NCI-H510A (cell line): ENCODE results near the gene HEPACAM.
"Not testable (repeated sequence)": the region's sequence is repeated elsewhere in the genome, so short reads cannot be mapped to it uniquely, and the experiment has no call there.

Source experiments
- DNase-seq: peaks from one replicate; lab custom pipeline; 2025; lab: John Stamatoyannopoulos, UW

Gene HEPACAM

DNA sequence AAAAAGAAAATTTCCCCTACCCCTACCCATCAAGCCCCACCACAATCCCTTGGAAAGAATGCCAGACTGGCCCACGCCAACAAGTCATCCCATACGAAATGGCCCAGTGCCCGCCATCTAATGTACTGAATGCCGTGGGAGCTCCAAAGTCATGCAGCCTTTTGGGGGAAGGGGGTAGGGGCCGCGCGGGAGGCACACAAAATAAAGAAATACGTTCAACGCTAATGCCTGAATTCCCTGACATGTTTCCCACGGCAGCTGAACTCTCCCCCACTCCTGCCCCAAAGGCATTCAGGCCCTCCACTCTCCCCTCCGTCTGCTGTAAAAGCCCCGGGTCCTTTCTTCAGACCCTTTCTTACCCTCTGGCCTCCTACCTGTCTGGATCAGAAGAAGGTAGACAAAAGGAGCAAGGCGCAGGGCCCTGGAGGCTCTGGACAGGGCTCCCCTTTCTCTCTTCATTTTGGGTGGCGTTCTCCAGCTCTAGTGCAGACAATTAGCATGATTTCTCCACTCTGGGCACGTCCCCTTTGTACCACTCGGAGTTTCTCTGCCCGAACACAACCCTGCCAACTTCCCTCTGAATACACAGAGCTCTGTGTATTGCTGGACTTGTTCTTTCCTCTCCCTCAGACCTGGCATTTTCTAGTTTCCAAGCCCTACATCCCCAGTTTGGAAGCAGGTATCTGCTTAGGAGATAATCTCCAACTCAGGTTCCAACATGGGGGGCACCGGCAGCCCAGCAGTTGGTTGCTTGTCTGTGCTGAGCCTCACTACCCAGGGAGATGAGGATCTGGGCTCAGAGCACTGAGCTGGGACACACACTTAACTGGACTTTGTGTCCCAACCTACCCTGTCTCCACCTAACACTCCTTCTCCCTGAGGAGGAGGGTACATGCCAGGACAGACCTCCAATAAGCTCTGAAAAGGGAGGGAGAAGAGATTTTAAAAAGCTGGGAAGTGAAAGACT, at the start of gene HEPACAM:
TSS of gene HEPACAM (minus strand) at position 500 of the 967 bp plus-strand sequence. CDS start at position 459, 41 bp downstream.
- DNase-seq = no peak

DNA sequence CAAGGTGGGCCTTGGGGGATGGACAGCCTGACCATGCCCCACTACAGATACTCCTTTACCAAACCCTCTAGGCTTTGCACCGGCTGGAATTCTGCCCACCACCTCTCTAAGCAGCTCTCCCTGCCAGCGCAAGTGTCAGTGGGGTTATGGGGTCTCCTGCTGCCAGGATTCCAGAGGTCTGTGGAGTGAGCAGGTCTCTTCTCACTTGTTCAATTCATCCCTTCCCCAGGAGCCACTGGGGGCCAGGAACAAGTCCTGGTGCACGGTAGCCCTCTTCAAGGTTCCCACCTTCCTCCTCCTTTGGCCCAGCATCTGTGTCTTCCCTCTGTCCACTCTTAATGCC, 48.6 kb upstream of the HEPACAM start:
- no peak for DNase-seq

DNA sequence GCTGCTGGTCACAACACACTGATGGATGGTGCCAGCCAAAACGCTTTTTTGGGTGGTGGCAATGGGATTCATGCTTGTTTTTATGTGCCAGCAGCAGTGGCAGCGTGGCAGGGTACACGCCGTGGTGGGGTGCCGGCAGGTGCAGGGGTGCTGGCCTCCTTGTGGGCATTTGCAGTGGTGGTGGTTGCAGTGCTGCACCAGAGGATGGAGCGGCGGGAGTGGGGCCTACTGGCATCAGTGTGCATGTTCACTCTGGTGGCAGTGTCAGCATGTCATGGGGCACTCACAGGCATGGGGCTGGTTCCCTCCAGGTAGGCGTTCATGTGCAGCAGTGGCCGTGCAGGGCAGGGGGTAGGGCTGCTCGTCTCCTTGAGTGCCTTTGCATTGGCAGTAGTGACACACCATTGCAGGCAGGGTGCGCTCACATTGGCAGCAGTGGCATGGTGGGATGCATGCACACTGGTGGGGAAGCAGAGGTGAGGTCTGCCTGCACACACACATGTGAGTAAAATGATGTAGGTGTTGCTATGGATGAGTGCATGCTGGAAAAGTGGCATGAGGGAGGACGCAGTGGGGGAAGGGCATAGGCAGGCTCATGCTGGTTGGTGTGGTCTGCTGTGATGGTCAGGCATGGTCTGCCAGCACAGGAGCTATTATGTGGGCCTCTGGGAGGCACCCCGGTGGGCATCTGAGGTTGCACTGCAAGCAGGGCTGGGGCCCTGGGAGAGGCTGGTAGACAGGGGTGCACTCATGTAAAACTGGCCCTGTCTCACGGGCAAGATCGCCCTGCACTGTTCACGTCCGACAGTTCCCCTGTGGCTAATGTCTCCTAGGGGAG, 48.0 kb upstream of the HEPACAM start:
- DNase-seq = no peak

GRCh38 chr11:124982043-124982442, 46.2 kb upstream of the HEPACAM start:
- DNase-seq = no peak

DNA sequence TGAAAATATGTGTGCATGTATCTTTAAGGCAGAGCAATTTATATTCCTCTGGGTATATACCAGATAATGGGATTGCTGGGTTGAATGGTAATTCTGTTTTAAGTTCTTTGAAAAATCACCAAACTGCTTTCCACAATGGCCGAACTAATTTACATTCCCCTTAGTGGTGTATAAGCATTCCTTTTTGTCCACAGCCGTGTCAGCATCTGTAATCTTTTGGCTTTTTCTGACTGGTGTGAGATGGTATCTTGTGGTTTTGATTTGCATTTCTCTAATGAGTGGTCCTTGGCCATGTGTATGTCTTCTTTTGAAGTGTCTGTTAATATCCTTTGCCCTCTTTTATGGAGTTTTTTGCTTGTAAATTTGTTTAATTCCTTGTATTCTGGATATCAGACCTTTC, 42.5 kb upstream of the HEPACAM start:
- no peak for DNase-seq

GRCh38 chr11:124977006-124977405, 41.2 kb upstream of the HEPACAM start:
- no peak for DNase-seq

GRCh38 chr11:124976531-124976930, 40.7 kb upstream of the HEPACAM start:
- DNase-seq = no peak

GRCh38 chr11:124971810-124972209, 36.0 kb upstream of the HEPACAM start:
- DNase-seq = no peak

DNA sequence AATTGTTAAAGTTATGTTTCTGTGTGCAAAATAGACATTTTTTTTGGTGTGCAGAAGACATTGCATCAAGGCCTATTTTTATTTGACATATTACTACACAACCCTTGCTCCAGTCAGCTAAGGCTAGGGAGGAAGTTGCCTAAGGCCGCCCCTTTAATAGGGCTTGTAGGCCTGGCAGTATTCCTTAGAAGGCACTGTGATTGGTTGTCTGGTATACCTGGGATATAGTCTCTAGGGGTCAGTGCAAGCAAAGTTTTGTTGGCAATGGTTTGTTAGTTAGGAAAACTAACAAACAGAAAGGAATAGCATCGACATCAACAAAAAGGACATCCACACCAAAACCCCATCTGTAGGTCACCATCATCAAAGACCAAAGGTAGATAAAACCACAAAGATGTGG, 35.1 kb upstream of the HEPACAM start:
- no peak for DNase-seq

DNA sequence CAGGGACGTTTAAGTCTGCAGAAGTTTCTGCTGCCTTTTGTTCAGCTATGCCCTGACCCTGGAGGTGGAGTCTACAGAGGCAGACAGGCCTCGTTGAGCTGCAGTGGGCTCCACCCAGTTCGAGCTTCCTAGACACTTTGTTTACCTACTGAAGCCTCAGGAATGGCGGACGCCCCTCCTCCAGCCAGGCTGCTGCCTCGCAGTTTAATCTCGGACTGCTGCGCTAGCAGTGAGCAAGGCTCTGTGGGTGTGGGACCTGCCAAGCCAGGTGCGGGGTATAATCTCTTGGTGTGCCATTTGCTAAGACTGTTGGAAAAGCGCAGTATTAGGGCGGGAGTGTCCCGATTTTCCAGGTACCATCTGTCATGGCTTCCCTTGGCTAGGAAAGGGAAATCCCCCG, 32.4 kb upstream of the HEPACAM start:
- not testable (repeated sequence) for DNase-seq

DNA sequence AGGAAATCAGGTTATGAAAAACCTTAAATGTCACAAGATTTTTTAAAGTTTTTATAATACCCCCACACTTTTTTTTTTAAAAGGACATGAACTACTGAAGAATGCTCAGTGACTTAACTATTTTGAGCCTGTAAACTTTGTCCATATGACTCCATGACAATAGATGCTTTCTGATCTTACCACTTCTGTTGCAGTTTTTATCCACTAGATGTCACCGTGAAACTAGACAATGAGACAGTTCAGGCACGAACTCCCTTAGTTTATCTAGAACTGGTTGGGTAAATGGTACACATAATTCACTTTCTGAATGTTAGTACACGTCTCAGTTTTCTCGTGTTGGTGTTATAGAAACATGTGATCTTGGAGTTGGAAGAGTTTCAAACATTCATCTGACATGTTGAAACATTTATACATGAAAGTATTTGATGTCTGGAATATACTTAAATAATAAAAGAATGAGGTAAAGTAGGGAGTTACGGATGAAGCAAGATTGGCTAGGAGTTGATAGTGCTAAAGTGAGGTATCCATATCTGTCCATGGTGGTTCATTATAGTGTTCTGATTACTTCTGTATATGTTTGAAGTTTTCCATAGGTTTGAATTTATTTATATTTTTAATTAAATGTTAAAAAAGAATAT, 26.2 kb upstream of the HEPACAM start:
- no peak for DNase-seq

GRCh38 chr11:124955035-124955434, 19.2 kb upstream of the HEPACAM start:
- DNase-seq = no peak

- DNase-seq = no peak
These were observed 18.7 kb upstream of the HEPACAM start for GRCh38 chr11:124954590-124954955.

GRCh38 chr11:124953753-124954589, 18.1 kb upstream of the HEPACAM start, which contains the start of gene CCDC15:
CCDC15 (plus strand) TSS chr11:124954202; CDS start chr11:124954733, 531 bp downstream.
- DNase-seq = peak; percentile 95

DNA sequence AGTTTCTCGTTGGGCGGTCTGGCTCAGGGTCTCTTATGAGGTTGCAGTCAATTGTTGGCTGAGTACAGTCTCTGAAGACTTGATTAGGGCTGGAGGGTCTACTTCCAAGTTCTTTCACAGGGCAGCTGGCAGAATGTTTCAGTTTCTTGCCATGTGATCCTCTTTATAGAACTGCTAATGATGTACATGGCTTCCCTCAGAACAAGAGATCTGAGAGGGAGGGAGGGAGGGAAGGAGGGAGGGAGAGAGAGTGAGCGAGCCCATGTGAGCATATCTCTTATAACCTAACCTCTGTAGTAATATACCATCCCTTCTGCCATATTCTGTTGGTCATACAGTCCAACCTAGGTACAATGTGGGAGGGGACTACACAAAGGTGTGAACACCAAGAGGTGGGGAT, 15.5 kb upstream of the HEPACAM start:
- no peak for DNase-seq

- DNase-seq = no peak
These were observed 14.9 kb upstream of the HEPACAM start for GRCh38 chr11:124950601-124951330.

DNA sequence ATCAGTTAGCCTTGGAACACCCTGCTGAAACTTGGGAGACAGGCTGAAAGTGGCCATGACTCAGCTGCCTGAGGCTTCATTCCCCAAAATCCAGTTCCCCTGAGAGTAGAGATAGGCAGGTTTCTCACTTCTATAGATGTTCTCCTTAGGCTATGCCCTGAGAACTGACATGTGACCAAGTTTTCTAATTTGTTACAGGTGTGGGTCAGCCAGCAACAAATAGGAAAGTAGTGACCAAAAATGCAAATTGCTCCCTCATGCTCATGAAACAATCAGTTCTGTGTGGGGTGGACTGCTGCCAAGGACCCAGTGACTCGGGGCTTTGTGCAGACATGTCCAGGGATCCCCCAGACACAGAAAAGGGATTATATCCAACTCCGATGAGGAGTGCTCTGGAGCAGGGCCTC, 10.9 kb upstream of the HEPACAM start:
- no peak for DNase-seq

DNA sequence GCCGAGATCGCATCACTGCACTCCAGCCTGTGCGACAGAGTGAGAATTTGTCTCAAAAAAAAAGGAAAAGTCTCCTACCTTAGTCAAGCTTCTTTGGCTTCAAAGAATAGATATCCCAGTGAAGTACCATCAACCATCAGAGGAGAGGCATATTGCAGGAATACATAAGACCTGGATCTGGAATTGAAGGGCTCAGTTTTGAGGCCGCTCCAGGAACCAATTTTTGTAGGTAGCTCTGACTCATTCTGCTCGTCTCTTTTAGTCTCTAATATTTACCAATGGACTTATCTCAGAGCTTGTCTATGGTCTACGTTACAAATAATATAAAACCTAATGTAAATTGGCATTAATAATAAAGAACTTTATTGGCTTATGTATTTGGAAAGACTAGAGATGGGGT, 10.0 kb upstream of the HEPACAM start:
- DNase-seq = no peak

- DNase-seq = no peak
These were observed 8.7 kb upstream of the HEPACAM start for GRCh38 chr11:124944565-124944964.

- no peak for DNase-seq
These were observed 7.9 kb upstream of the HEPACAM start for GRCh38 chr11:124943741-124944140.

DNA sequence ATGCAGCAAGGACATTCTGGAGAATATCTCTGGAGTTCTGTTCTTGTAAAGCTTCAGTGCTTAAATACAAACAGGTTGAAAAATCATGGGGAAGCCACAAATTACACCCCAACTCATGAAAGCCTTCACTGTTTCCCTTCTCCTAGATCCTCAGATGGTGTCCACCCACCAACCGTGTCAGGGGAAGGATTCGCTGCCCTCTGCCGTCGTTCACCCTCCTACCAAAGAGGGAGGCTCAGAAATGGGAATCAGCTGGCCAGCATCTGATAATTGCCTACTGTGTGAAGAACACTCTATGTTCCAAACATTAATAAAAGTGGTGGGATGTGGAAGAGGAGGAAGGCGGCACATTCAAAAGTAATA, 7.4 kb upstream of the HEPACAM start:
- no peak for DNase-seq
